ENCODE measurements around the gene CACNA2D1.

Gene CACNA2D1

GRCh38 chr7:81902536-81902935 lies 541.0 kb downstream of the CACNA2D1 start:
- ATAC-seq (ENCODE audit: low read depth) (no peak), DNase-seq (ENCODE audit: low spot score in 2 of 2) (no peak)
- no peaks in the 10 kb centered on the region for H3K27me3 Mint-ChIP-seq
- no peak overlapping the region for H3K27ac Mint-ChIP-seq
- no peaks in the 10 kb centered on the region for H3K36me3 Mint-ChIP-seq
- peaks cover 15% of the 10 kb centered on the region for H3K9me3 Mint-ChIP-seq
- H3K4me1 Mint-ChIP-seq, result no peaks in the 10 kb centered on the region
- no peak overlapping the region for H3K4me3 Mint-ChIP-seq
